ENCODE results near the gene C11orf58.
A peak's percentile ranks its signal among the peaks of the same experiment; 100 is the strongest.

Gene C11orf58

DNA sequence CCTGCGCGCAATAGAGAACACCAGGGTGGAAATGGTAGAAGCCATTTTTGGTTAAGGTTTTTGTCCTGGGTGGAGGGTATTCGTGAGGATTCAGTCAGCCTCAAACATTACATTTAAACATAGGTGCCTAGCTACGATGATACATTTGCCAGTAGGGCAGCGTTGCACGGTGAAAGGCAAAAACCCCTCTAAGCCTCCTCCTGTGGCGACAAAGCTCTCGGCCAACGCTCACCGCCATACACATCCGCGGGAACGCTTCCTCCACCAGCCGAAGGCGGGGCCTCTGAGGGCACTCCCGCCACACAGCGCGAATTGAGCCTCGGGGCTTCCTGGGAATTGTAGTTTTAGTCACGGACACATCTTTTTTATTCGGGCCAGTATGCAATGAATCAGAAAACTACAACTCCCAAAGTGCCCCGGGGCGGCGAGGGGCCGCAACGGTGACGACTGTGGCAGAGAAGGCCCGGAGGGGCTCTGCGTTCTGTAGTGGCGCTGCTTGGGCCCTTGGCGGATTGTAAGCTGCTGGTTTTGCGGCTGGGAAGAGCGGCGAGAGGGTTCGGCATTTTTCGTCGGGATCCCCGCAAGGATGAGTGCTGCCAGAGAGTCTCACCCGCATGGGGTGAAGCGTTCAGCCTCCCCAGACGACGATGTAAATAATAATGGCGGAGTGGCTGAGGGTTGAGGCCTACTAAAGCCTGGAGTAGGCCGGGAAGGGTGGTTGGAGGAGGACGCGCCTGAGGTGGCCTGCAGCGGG lies at the start of gene C11orf58:
Gene C11orf58 (plus strand): TSS at position 455 of the 754 bp plus-strand sequence. CDS start 132 bp downstream, at position 587.
- Histone ChIP-seq H3K27me3 (ENCODE audit: insufficient read depth, low read depth, severe bottlenecking) (no peaks in the 10 kb centered on the region), H3K36me3 (peaks cover 23% of the 10 kb centered on the region), H3K27ac (peak within 1 kb of the TSS; percentile 94), H3K4me3 (ENCODE audit: low read depth, low read length) (peak within 1 kb of the TSS; percentile 83), H3K9me3 (ENCODE audit: severe bottlenecking) (no peaks in the 10 kb centered on the region)
- TF ChIP-seq, protein P1, sequence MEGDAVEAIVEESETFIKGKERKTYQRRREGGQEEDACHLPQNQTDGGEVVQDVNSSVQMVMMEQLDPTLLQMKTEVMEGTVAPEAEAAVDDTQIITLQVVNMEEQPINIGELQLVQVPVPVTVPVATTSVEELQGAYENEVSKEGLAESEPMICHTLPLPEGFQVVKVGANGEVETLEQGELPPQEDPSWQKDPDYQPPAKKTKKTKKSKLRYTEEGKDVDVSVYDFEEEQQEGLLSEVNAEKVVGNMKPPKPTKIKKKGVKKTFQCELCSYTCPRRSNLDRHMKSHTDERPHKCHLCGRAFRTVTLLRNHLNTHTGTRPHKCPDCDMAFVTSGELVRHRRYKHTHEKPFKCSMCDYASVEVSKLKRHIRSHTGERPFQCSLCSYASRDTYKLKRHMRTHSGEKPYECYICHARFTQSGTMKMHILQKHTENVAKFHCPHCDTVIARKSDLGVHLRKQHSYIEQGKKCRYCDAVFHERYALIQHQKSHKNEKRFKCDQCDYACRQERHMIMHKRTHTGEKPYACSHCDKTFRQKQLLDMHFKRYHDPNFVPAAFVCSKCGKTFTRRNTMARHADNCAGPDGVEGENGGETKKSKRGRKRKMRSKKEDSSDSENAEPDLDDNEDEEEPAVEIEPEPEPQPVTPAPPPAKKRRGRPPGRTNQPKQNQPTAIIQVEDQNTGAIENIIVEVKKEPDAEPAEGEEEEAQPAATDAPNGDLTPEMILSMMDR (IDR thresholded peaks at IDR 0.05; ENCODE audit: low read depth, low read length), result no peak
- peak; percentile 95 for DNase-seq

DNA sequence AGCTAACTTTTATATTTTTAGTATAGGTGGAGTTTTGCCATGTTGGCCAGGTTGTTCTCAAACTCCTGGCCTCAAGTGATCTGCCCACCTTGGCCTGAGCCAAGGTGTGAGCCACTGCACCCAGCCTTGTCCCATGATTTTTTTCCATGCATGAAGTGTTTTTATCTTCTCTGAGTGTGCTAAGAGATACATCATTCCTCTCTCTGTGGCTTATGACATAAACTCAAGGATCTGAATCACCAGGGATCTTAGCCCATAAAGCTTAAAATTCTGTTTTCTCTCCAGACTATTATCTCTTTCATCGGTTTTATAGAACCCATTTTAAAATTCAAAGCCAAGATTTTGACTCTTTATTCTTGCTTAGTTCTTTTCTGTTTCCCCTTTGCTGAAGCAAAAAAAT lies 48.4 kb upstream of the C11orf58 start:
- Histone ChIP-seq H3K9me3 (ENCODE audit: severe bottlenecking) (no peaks in the 10 kb centered on the region), H3K27ac (no peak overlapping the region), H3K36me3 (no peaks in the 10 kb centered on the region), H3K27me3 (ENCODE audit: insufficient read depth, low read depth, severe bottlenecking) (peaks cover 4% of the 10 kb centered on the region), H3K4me3 (ENCODE audit: low read depth, low read length) (no peak overlapping the region)
- DNase-seq, result no peak
- TF ChIP-seq, protein P1 (IDR thresholded peaks at IDR 0.05; ENCODE audit: low read depth, low read length), result no peak

DNA sequence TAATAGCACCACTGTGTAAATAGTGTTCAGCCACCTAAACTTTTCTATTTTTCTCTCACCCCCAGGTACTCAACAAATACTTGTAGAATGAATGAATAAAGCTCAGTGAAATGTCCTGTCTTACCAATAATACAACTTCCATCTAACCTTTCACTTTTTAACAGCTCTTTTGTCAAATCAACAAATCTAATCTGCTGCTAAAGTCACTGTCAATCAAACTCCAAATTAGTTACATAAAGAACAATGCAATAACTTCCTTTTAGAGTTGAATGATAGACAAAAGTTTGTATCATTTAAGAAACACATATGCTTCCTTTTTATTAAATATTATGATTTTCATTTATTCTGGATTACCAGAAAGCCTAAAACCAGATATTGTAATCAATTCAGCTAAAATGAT lies 34.7 kb upstream of the C11orf58 start:
- no peaks in the 10 kb centered on the region for H3K36me3 ChIP-seq
- no peaks in the 10 kb centered on the region for H3K9me3 ChIP-seq (ENCODE audit: severe bottlenecking)
- no peak overlapping the region for H3K27ac ChIP-seq
- TF ChIP-seq, protein P1 (IDR thresholded peaks at IDR 0.05; ENCODE audit: low read depth, low read length), result no peak
- no peaks in the 10 kb centered on the region for H3K27me3 ChIP-seq (ENCODE audit: insufficient read depth, low read depth, severe bottlenecking)
- no peak overlapping the region for H3K4me3 ChIP-seq (ENCODE audit: low read depth, low read length)
- DNase-seq, result no peak

DNA sequence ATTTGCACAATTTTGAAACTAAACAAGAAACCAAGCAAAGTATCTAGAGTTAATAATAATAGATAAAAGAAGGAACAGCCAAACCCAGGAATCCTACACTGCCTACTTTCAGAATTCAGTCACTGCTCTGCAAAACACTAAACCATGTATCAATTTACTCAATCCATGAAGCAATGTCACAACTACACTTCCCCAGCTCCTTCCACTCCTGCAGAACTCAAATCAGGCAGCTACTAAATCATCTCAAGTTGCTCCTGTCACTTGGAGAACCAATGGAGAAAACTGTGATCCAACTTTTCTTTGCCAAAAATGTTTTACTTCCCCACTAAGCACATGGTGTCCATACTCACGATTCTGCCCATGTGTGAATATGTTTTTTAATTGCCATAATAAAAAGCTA lies 24.9 kb upstream of the C11orf58 start:
- Histone ChIP-seq H3K9me3 (ENCODE audit: severe bottlenecking) (no peaks in the 10 kb centered on the region), H3K4me3 (ENCODE audit: low read depth, low read length) (no peak overlapping the region)
- TF ChIP-seq, protein P1 (IDR thresholded peaks at IDR 0.05; ENCODE audit: low read depth, low read length), result no peak

DNA sequence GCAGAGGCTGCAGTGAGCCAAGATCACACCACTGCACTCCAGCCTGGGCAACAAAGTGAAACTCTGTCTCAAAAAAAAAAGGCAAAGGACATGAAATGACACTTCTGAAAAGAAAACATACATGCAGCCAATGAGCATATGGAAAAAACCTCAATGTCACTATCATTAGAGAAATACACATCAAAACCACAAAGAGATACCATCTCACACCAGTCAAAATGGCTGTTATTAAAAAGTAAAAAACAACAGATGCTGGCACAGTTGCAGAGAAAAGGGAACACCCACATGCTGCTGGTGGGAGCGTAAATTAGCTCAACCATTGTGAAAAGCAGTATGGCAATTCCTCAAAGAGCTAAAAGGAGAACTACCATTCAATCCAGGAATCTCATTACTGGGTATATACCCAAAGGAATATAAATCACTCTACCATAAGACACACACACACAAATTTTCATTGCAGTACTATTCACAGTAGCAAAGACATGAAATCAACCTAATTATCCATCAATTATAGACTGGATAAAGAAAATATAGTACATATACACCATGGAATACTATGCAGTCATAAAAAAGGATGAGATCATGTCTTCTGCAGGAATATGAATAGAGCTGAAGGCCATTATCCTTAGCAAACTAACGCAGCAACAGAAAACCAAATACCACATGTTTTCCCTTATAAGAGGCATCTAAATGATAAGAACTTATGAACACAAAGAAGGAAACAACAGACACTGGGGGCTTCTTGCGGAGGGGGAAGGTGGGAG lies 15.7 kb upstream of the C11orf58 start:
- Histone ChIP-seq H3K9me3 (ENCODE audit: severe bottlenecking) (no peaks in the 10 kb centered on the region), H3K27ac (no peak overlapping the region), H3K27me3 (ENCODE audit: insufficient read depth, low read depth, severe bottlenecking) (no peaks in the 10 kb centered on the region), H3K36me3 (no peaks in the 10 kb centered on the region), H3K4me3 (ENCODE audit: low read depth, low read length) (no peak overlapping the region)
- TF ChIP-seq, protein P1 (IDR thresholded peaks at IDR 0.05; ENCODE audit: low read depth, low read length), result no peak
- DNase-seq, result no peak

More for the DNA sequence above, 24.9 kb upstream of the C11orf58 start:
- no peaks in the 10 kb centered on the region for H3K36me3 ChIP-seq
- no peaks in the 10 kb centered on the region for H3K27me3 ChIP-seq (ENCODE audit: insufficient read depth, low read depth, severe bottlenecking)
- DNase-seq, result no peak
- no peak overlapping the region for H3K27ac ChIP-seq
